HCT116 (cell line): ENCODE measurements around the gene NAA16.

Experiments used
- CBX3 ChIP-seq: IDR thresholded peaks from 2 replicates; pipeline ENCODE4 v1.6.1; 2012; ENCODE audit warnings: low read depth
- CEBPB ChIP-seq: IDR thresholded peaks from 2 replicates; pipeline ENCODE4 v1.6.1; 2012; ENCODE audit warnings: low read depth
- EZH2 ChIP-seq: fragments of 200-600 bp; sonication (generic); IDR thresholded peaks from 2 replicates; pipeline ENCODE4 v1.6.1; 2017; ENCODE audit warnings: antibody characterized with exemption, mixed run types
- EZH2phosphoT487 ChIP-seq: fragments of 200-600 bp; IDR thresholded peaks from 2 replicates; pipeline ENCODE4 v1.6.1; 2018; ENCODE audit warnings: antibody characterized with exemption, borderline replicate concordance
- POLR2A ChIP-seq: IDR thresholded peaks from 2 replicates; pipeline ENCODE4 v1.7.0; 2011; ENCODE audit warnings: borderline replicate concordance; ENCODE audit not compliant: insufficient read depth, insufficient read length; ENCODE audit errors: extremely low read depth
- POLR2AphosphoS5 ChIP-seq: IDR thresholded peaks from 2 replicates; pipeline ENCODE4 v1.6.1; 2011; ENCODE audit warnings: mild to moderate bottlenecking, low read depth, low read length, moderate library complexity
- RAD21 ChIP-seq: IDR thresholded peaks from 2 replicates; pipeline ENCODE4 v1.6.1; 2012; ENCODE audit warnings: low read depth, mild to moderate bottlenecking
- SIN3A ChIP-seq: IDR thresholded peaks from 2 replicates; pipeline ENCODE4 v1.6.1; 2012; ENCODE audit warnings: low read depth
- SP1 ChIP-seq: IDR thresholded peaks from 2 replicates; pipeline ENCODE4 v1.6.1; 2012; ENCODE audit warnings: low read depth
- TF ChIP-seq, protein P1 (sequence below), 3 experiments: fragments of 200-600 bp in 1 of 3; sonication (generic) in 1 of 3; IDR thresholded peaks in 2 of 3; conservative IDR thresholded peaks in 1 of 3; 2 replicates each; pipeline ENCODE4 v1.5.1; 2012 to 2017; ENCODE audit warnings: low read depth in 2 of 3, low read length in 2 of 3, antibody characterized with exemption in 1 of 3, borderline replicate concordance in 1 of 3, control low read depth in 1 of 3, mild to moderate bottlenecking in 1 of 3, mixed read lengths in 1 of 3, mixed run types in 1 of 3, moderate library complexity in 1 of 3; ENCODE audit not compliant: insufficient read depth in 1 of 3
- TF ChIP-seq, protein P2 (sequence below): IDR thresholded peaks from 2 replicates; pipeline ENCODE4 v1.6.1; 2012
- TF ChIP-seq, protein P3 (sequence below): IDR thresholded peaks from 2 replicates; pipeline ENCODE4 v1.6.1; 2012; ENCODE audit warnings: low read depth

DNA sequence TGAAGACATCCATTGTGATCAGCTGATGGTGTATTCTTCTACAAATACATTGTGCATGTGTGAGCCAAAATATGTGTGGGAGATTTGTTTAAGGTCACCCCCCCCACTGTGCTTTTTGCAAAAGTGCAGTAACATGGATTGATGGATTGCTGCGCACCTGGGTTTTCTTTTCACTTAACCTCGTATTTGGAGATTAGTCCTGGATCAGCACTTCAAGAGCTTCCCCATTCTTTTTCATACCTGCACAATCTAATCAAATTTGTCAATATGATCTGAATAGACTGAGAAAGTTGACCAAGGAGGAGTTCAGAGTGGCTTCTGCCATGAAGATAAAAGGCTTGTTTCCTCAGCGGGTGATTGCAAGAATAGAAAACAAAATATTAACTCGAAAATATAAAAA is 23.7 kb downstream of the NAA16 start:
- TF ChIP-seq, protein P1, sequence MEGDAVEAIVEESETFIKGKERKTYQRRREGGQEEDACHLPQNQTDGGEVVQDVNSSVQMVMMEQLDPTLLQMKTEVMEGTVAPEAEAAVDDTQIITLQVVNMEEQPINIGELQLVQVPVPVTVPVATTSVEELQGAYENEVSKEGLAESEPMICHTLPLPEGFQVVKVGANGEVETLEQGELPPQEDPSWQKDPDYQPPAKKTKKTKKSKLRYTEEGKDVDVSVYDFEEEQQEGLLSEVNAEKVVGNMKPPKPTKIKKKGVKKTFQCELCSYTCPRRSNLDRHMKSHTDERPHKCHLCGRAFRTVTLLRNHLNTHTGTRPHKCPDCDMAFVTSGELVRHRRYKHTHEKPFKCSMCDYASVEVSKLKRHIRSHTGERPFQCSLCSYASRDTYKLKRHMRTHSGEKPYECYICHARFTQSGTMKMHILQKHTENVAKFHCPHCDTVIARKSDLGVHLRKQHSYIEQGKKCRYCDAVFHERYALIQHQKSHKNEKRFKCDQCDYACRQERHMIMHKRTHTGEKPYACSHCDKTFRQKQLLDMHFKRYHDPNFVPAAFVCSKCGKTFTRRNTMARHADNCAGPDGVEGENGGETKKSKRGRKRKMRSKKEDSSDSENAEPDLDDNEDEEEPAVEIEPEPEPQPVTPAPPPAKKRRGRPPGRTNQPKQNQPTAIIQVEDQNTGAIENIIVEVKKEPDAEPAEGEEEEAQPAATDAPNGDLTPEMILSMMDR (IDR thresholded peaks at IDR 0.05 in 2 of 3, conservative IDR thresholded peaks at IDR 0.05 in 1 of 3; ENCODE audit: borderline replicate concordance in 1 of 3, insufficient read depth in 1 of 3, low read depth in 2 of 3, low read length in 2 of 3): no peak
- TF ChIP-seq, protein P2, sequence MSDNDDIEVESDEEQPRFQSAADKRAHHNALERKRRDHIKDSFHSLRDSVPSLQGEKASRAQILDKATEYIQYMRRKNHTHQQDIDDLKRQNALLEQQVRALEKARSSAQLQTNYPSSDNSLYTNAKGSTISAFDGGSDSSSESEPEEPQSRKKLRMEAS: no peak
- TF ChIP-seq EZH2phosphoT487 (no peak), EZH2 (no peak), SP1 (no peak), CBX3 (no peak), SIN3A (no peak), POLR2AphosphoS5 (no peak), POLR2A (no peak), CEBPB (no peak), RAD21 (no peak)
- TF ChIP-seq, protein P3, sequence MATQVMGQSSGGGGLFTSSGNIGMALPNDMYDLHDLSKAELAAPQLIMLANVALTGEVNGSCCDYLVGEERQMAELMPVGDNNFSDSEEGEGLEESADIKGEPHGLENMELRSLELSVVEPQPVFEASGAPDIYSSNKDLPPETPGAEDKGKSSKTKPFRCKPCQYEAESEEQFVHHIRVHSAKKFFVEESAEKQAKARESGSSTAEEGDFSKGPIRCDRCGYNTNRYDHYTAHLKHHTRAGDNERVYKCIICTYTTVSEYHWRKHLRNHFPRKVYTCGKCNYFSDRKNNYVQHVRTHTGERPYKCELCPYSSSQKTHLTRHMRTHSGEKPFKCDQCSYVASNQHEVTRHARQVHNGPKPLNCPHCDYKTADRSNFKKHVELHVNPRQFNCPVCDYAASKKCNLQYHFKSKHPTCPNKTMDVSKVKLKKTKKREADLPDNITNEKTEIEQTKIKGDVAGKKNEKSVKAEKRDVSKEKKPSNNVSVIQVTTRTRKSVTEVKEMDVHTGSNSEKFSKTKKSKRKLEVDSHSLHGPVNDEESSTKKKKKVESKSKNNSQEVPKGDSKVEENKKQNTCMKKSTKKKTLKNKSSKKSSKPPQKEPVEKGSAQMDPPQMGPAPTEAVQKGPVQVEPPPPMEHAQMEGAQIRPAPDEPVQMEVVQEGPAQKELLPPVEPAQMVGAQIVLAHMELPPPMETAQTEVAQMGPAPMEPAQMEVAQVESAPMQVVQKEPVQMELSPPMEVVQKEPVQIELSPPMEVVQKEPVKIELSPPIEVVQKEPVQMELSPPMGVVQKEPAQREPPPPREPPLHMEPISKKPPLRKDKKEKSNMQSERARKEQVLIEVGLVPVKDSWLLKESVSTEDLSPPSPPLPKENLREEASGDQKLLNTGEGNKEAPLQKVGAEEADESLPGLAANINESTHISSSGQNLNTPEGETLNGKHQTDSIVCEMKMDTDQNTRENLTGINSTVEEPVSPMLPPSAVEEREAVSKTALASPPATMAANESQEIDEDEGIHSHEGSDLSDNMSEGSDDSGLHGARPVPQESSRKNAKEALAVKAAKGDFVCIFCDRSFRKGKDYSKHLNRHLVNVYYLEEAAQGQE: no peak
